Keratinocyte (primary cell): ENCODE data around the gene SAG. TPM values are rescaled to one million over a fixed set of nuclear protein-coding genes. Genes with fewer than 3 reads are reported as not detected.

Source experiments
- DNase-seq: peaks from one replicate; pipeline ENCODE4 v3.0.0-alpha.2; 2011; ENCODE audit warnings: low read depth, missing footprints, low spot score
- FAIRE-seq: peaks from 2 replicates; lab custom pipeline; 2011; peaks lifted over from hg19 to GRCh38; lab: Jason Lieb, UNC
- H2AFZ ChIP-seq: 2 replicates; pipeline ENCODE4 v1.6.0; 2012; ENCODE audit warnings: low read length, control low read depth, inconsistent platforms; ENCODE audit not compliant: control insufficient read depth
- H3K27ac ChIP-seq: 2 replicates; pipeline ENCODE4 v1.5.1; 2011; ENCODE audit warnings: low read length; ENCODE audit not compliant: control insufficient read depth, insufficient read depth
- H3K27me3 ChIP-seq: 3 replicates; pipeline ENCODE4 v1.6.0; 2011; ENCODE audit warnings: low read length; ENCODE audit not compliant: control insufficient read depth, insufficient read depth; ENCODE audit errors: extremely low read depth
- H3K36me3 ChIP-seq, 2 experiments: 2 replicates in 1 of 2; 3 replicates in 1 of 2; pipeline ENCODE4 v1.5.1; 2011; ENCODE audit warnings: low read length in 2 of 2, mild to moderate bottlenecking in 1 of 2; ENCODE audit not compliant: control insufficient read depth in 2 of 2, insufficient read depth in 2 of 2; ENCODE audit errors: extremely low read depth in 1 of 2
- H3K4me1 ChIP-seq: 3 replicates; pipeline ENCODE4 v1.5.1; 2011; ENCODE audit warnings: low read length; ENCODE audit not compliant: control insufficient read depth, insufficient read depth; ENCODE audit errors: extremely low read depth
- H3K4me2 ChIP-seq: 3 replicates; pipeline ENCODE4 v1.6.0; 2011; ENCODE audit warnings: low read depth, low read length; ENCODE audit not compliant: control insufficient read depth, insufficient read depth; ENCODE audit errors: extremely low read depth
- H3K4me3 ChIP-seq, 3 experiments: fragments of 200-600 bp in 1 of 3; sonication (generic) in 1 of 3; 2 replicates in 2 of 3; 3 replicates in 1 of 3; pipeline ENCODE4 v1.5.1; 2011 to 2016; ENCODE audit warnings: low read length in 3 of 3, mild to moderate bottlenecking in 3 of 3, control low read depth in 2 of 3, inconsistent platforms in 1 of 3, low read depth in 1 of 3, mixed read lengths in 1 of 3, mixed run types in 1 of 3, moderate library complexity in 1 of 3; ENCODE audit not compliant: control insufficient read depth in 2 of 3, insufficient read depth in 2 of 3; ENCODE audit errors: extremely low read depth in 1 of 3
- H3K79me2 ChIP-seq: 2 replicates; pipeline ENCODE4 v1.6.0; 2012; ENCODE audit warnings: low read length; ENCODE audit not compliant: control insufficient read depth, insufficient read depth
- H3K9ac ChIP-seq: 3 replicates; pipeline ENCODE4 v1.6.0; 2011; ENCODE audit warnings: low read length; ENCODE audit not compliant: control insufficient read depth, insufficient read depth; ENCODE audit errors: extremely low read depth
- H3K9me1 ChIP-seq: 3 replicates; pipeline ENCODE4 v1.6.0; 2011; ENCODE audit warnings: low read length; ENCODE audit not compliant: control insufficient read depth, insufficient read depth; ENCODE audit errors: extremely low read depth
- H3K9me3 ChIP-seq: 2 replicates; pipeline ENCODE4 v1.5.1; 2012; ENCODE audit warnings: low read depth, low read length; ENCODE audit not compliant: control insufficient read depth
- H4K20me1 ChIP-seq: 3 replicates; pipeline ENCODE4 v1.6.0; 2011; ENCODE audit warnings: low read length; ENCODE audit not compliant: control insufficient read depth, insufficient read depth; ENCODE audit errors: extremely low read depth
- CTCF ChIP-seq, 3 experiments: IDR thresholded peaks in 1 of 3; conservative IDR thresholded peaks in 1 of 3; optimal IDR thresholded peaks in 1 of 3; 2 replicates in 2 of 3; 3 replicates in 1 of 3; pipeline versions ENCODE3 to v1.5.1; 2011; ENCODE audit warnings: low read length in 3 of 3, mild to moderate bottlenecking in 3 of 3, moderate library complexity in 2 of 3, control low read depth in 1 of 3, inconsistent platforms in 1 of 3; ENCODE audit not compliant: insufficient read depth in 2 of 3; ENCODE audit errors: extremely low read depth in 1 of 3
- EZH2 ChIP-seq: IDR thresholded peaks from one replicate; pipeline ENCODE4 v1.6.1; 2012; ENCODE audit warnings: inconsistent platforms, mild to moderate bottlenecking, low read length, moderate library complexity
- dilution Hi-C: fragments of 300-500 bp; cut with MboI; formaldehyde crosslinking; loops from one replicate; pipeline ENCODE4 v1.7.0; 2020; ENCODE audit warnings: low sequenced_read_pairs; ENCODE audit not compliant: extremely low pct_ligation_motif_present
- polyA plus RNA-seq, 5 experiments: library from polyadenylated mRNA; depleted of rRNA in 3 of 5; stranded (reverse) in 3 of 5; stranded (forward) in 1 of 5; unstranded in 1 of 5; fragments of >200 nt; gene quantifications; 1 replicate in 1 of 5; 2 replicates in 3 of 5; 3 replicates in 1 of 5; pipeline versions ENCODE4 v1.2.1 to v1.2.3, GENCODE V29; 2011 to 2012; ENCODE audit warnings: missing spikeins in 2 of 5, low read depth in 1 of 5, low replicate concordance in 1 of 5

The SAG gene
- polyA plus RNA-seq, 1 donor (not counting 4 experiments of a cell fraction or from before 2014, with no cell fraction given), result not detected

DNA sequence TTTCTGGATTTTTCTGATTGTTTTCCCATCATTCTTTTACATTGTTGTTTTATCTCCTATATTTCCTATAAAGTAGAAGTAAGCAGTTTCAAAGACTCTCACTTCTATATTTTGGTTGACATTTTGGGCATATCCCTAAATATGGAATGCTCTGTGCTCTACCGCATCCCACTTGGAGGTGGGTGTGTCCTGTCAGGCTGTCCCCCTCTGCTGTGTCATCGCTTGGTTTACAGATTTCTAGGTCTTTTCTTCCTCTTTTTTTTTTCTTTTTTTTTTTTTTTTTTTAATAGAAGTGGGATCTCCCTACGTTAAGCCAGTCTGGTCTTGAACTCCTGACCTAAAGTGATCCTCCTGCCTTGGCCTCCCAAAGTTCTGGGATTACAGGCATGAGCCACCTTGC lies 60.0 kb downstream of the SAG start:
- no peak overlapping the region for H3K27ac ChIP-seq
- no peaks in the 10 kb centered on the region for H3K36me3 ChIP-seq
- dilution Hi-C loops, result no loop called here
- H3K4me2 ChIP-seq, result no peak overlapping the region
- TF ChIP-seq EZH2 (no peak), CTCF (optimal IDR thresholded peaks at IDR 0.05 in 1 of 3, IDR thresholded peaks at IDR 0.05 in 1 of 3, conservative IDR thresholded peaks at IDR 0.05 in 1 of 3; ENCODE audit: extremely low read depth in 1 of 3, insufficient read depth in 2 of 3, low read length in 3 of 3) (no peak)
- no peaks in the 10 kb centered on the region for H3K4me1 ChIP-seq
- no peaks in the 10 kb centered on the region for H3K9me1 ChIP-seq
- no peak overlapping the region for H3K9ac ChIP-seq
- H2AFZ ChIP-seq, result no peak overlapping the region
- DNase-seq, result no peak
- no peak overlapping the region for H3K4me3 ChIP-seq
- H3K79me2 ChIP-seq, result peaks cover 2% of the 10 kb centered on the region
- no peaks in the 10 kb centered on the region for H4K20me1 ChIP-seq
- FAIRE-seq, result no peak
- no peaks in the 10 kb centered on the region for H3K9me3 ChIP-seq
- H3K27me3 ChIP-seq, result no peaks in the 10 kb centered on the region

DNA sequence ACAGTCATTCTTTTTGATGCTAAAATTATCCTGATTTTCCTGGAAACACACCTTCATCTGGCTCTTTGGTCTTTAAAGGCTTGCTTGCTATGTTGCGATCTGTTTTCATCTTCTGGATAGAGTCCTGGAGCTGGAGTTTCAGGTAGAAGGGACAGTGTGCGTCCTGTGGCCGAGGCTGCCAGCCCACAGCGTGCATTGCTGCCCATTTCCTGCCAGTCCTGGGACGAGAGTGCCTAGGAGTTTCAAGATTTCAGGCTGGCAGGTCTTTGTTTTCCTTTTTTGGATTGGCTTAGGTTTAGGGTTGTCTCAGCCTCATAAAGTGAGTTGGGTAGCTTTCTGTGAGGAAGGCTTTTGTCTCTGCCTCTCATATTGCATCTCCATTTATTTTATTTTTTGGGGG lies 61.1 kb downstream of the SAG start:
- no peak for FAIRE-seq
- no peaks in the 10 kb centered on the region for H3K27me3 ChIP-seq
- dilution Hi-C loops, result no loop called here

More for the DNA sequence above, 61.1 kb downstream of the SAG start:
- no peak for DNase-seq
- Histone ChIP-seq H3K79me2 (peaks cover 2% of the 10 kb centered on the region), H3K36me3 (no peaks in the 10 kb centered on the region), H3K4me2 (no peak overlapping the region), H3K4me3 (no peak overlapping the region), H2AFZ (no peak overlapping the region), H4K20me1 (no peaks in the 10 kb centered on the region), H3K9me1 (no peaks in the 10 kb centered on the region), H3K27ac (no peak overlapping the region), H3K4me1 (no peaks in the 10 kb centered on the region), H3K9me3 (no peaks in the 10 kb centered on the region), H3K9ac (no peak overlapping the region)
- TF ChIP-seq EZH2 (no peak), CTCF (optimal IDR thresholded peaks at IDR 0.05 in 1 of 3, IDR thresholded peaks at IDR 0.05 in 1 of 3, conservative IDR thresholded peaks at IDR 0.05 in 1 of 3; ENCODE audit: extremely low read depth in 1 of 3, insufficient read depth in 2 of 3, low read length in 3 of 3) (no peak)
